SK-N-SH (cell line): ENCODE measurements around the gene ERMN. TPM values are rescaled to one million over a fixed set of nuclear protein-coding genes. Genes with fewer than 3 reads are reported as not detected.

Experiments used
- CTCF ChIA-PET: fragments of 300-600, 350-600 bp; formaldehyde crosslinking; extraction: SDS; loops from one replicate; lab custom pipeline; 2021; lab: Yijun Ruan, JAX
- POLR2A ChIA-PET: fragments of 350-600 bp; sonication (Branson Sonifier 250); formaldehyde crosslinking; extraction: SDS; loops from one replicate; lab custom pipeline; 2020; ENCODE audit warnings: antibody characterized with exemption, inconsistent platforms; lab: Yijun Ruan, JAX
- DNase-seq: peaks from one replicate; pipeline ENCODE4 v3.0.0; 2012
- H2AFZ ChIP-seq: fragments of 200-600 bp; sonication (generic); 2 replicates; pipeline ENCODE4 v1.8.1; 2016; ENCODE audit warnings: antibody characterized with exemption, mild to moderate bottlenecking, low read depth
- H3F3A ChIP-seq: fragments of 200-600 bp; sonication (generic); replicated peaks from 2 replicates; pipeline ENCODE3; 2016; ENCODE audit warnings: antibody characterized with exemption, mild to moderate bottlenecking; ENCODE audit not compliant: insufficient read depth
- H3K27ac ChIP-seq, 2 experiments: fragments of 200-500 bp in 1 of 2; fragments of 200-600 bp in 1 of 2; sonication (Bioruptor generic) in 1 of 2; sonication (generic), shearing (Covaris generic) in 1 of 2; 2 replicates each; pipeline versions ENCODE4 v1.5.1 to v1.6.1; 2014 to 2016; ENCODE audit warnings: low read depth in 2 of 2, inconsistent platforms in 1 of 2, low read length in 1 of 2, mild to moderate bottlenecking in 1 of 2, mixed read lengths in 1 of 2
- H3K27me3 ChIP-seq: fragments of 200-600 bp; sonication (generic), shearing (Covaris generic); 2 replicates; pipeline ENCODE4 v1.6.1; 2016; ENCODE audit warnings: mixed run types; ENCODE audit not compliant: insufficient read depth
- H3K36me3 ChIP-seq, 2 experiments: fragments of 200-500 bp in 1 of 2; fragments of 200-600 bp in 1 of 2; sonication (Bioruptor generic) in 1 of 2; sonication (generic) in 1 of 2; replicated peaks in 1 of 2; 2 replicates each; pipeline versions ENCODE3 to v1.5.1; 2014 to 2016; ENCODE audit warnings: low read length in 1 of 2, mild to moderate bottlenecking in 1 of 2; ENCODE audit not compliant: insufficient read depth in 2 of 2, control insufficient read depth in 1 of 2
- H3K4me1 ChIP-seq, 2 experiments: fragments of 200-500 bp in 1 of 2; fragments of 200-600 bp in 1 of 2; sonication (Bioruptor generic) in 1 of 2; sonication (generic), shearing (Covaris generic) in 1 of 2; 2 replicates each; pipeline versions ENCODE4 v1.5.1 to v1.6.1; 2014 to 2016; ENCODE audit warnings: low read depth in 1 of 2, low read length in 1 of 2, mixed run types in 1 of 2; ENCODE audit not compliant: insufficient read depth in 2 of 2, control insufficient read depth in 1 of 2
- H3K4me2 ChIP-seq: fragments of 200-600 bp; sonication (generic), shearing (Covaris generic); 2 replicates; pipeline ENCODE4 v1.6.1; 2017; ENCODE audit warnings: mixed run types
- H3K4me3 ChIP-seq, 2 experiments: fragments of 200-500 bp in 1 of 2; fragments of 200-600 bp in 1 of 2; sonication (Bioruptor generic) in 1 of 2; sonication (generic), shearing (Covaris generic) in 1 of 2; 2 replicates each; pipeline versions ENCODE4 v1.5.1 to v1.8.1; 2014 to 2016; ENCODE audit warnings: low read depth in 2 of 2, inconsistent platforms in 1 of 2, low read length in 1 of 2, mild to moderate bottlenecking in 1 of 2, mixed read lengths in 1 of 2, moderate library complexity in 1 of 2
- H3K79me2 ChIP-seq: fragments of 200-600 bp; sonication (generic); 2 replicates; pipeline ENCODE4 v1.8.1; 2017; ENCODE audit warnings: mild to moderate bottlenecking; ENCODE audit not compliant: insufficient read depth
- H3K9ac ChIP-seq: fragments of 200-600 bp; sonication (generic); 2 replicates; pipeline ENCODE4 v1.6.1; 2017; ENCODE audit warnings: mixed run types
- H3K9me2 ChIP-seq: fragments of 200-600 bp; sonication (generic); 2 replicates; pipeline ENCODE4 v1.6.1; 2017; ENCODE audit warnings: mixed run types
- H3K9me3 ChIP-seq: fragments of 200-600 bp; sonication (generic); 2 replicates; pipeline ENCODE4 v1.6.1; 2017; ENCODE audit warnings: mixed run types, mild to moderate bottlenecking, moderate library complexity
- H4K20me1 ChIP-seq: fragments of 200-600 bp; sonication (generic); 2 replicates; pipeline ENCODE4 v1.6.1; 2017; ENCODE audit warnings: mild to moderate bottlenecking, mixed run types; ENCODE audit not compliant: insufficient read depth
- CHD2 ChIP-seq: fragments of 150-350 bp; IDR thresholded peaks from 2 replicates; pipeline ENCODE4 v1.6.1; 2018; ENCODE audit warnings: low read length; ENCODE audit not compliant: partially characterized antibody
- ELF1 ChIP-seq: IDR thresholded peaks from 2 replicates; pipeline ENCODE4 v1.4.0; 2012
- GABPA ChIP-seq: IDR thresholded peaks from 2 replicates; pipeline ENCODE4 v1.4.0; 2012; ENCODE audit warnings: low read depth, mild to moderate bottlenecking
- GATA2 ChIP-seq: sonication (generic); formaldehyde crosslinking; IDR thresholded peaks from 2 replicates; pipeline ENCODE4 v1.5.0; 2020; ENCODE audit warnings: mild to moderate bottlenecking, missing genetic modification reagents
- MEF2A ChIP-seq: IDR thresholded peaks from 2 replicates; pipeline ENCODE4 v1.4.0; 2012; ENCODE audit warnings: low read depth, borderline replicate concordance
- MXI1 ChIP-seq: IDR thresholded peaks from 2 replicates; pipeline ENCODE4 v1.6.1; 2012; ENCODE audit warnings: mild to moderate bottlenecking, low read depth, low read length, improper control_type of control experiment
- NFIC ChIP-seq: IDR thresholded peaks from 2 replicates; pipeline ENCODE4 v1.4.0; 2012; ENCODE audit warnings: borderline replicate concordance
- NRF1 ChIP-seq: IDR thresholded peaks from 2 replicates; pipeline ENCODE4 v1.6.1; 2012; ENCODE audit warnings: low read depth, mild to moderate bottlenecking, low read length
- POLR2AphosphoS5 ChIP-seq: IDR thresholded peaks from 2 replicates; pipeline ENCODE4 v1.6.1; 2012; ENCODE audit warnings: low read depth, low read length
- RAD21 ChIP-seq: IDR thresholded peaks from 2 replicates; pipeline ENCODE4 v1.6.1; 2012; ENCODE audit warnings: mild to moderate bottlenecking, low read length
- RXRA ChIP-seq: IDR thresholded peaks from 2 replicates; pipeline ENCODE4 v1.4.0; 2012; ENCODE audit warnings: low read depth, mild to moderate bottlenecking, borderline replicate concordance
- SIN3A ChIP-seq: IDR thresholded peaks from 2 replicates; pipeline ENCODE4 v1.6.1; 2012; ENCODE audit warnings: low read depth, mild to moderate bottlenecking, low read length, moderate library complexity, borderline replicate concordance
- TAF1 ChIP-seq: IDR thresholded peaks from 2 replicates; pipeline ENCODE4 v1.6.1; 2012; ENCODE audit warnings: low read depth, mild to moderate bottlenecking, low read length, moderate library complexity, borderline replicate concordance
- TCF12 ChIP-seq: IDR thresholded peaks from 2 replicates; pipeline ENCODE4 v1.4.0; 2012
- TEAD4 ChIP-seq: IDR thresholded peaks from 2 replicates; pipeline ENCODE4 v1.4.0; 2012; ENCODE audit warnings: mild to moderate bottlenecking, borderline replicate concordance; ENCODE audit not compliant: insufficient read depth
- YY1 ChIP-seq: IDR thresholded peaks from 2 replicates; pipeline ENCODE4 v1.4.0; 2012; ENCODE audit warnings: low read depth, mild to moderate bottlenecking
- WGBS: methylation state at CpG from one replicate; pipeline ENCODE4 v1.1.6; 2017; ENCODE audit warnings: low lambda C conversion rate; 5-methylcytosine and 5-hydroxymethylcytosine counted together
- polyA plus RNA-seq, 3 experiments: library from polyadenylated mRNA; depleted of rRNA; stranded (reverse); fragments of >200 nt; gene quantifications; 2 replicates each; pipeline ENCODE4 v1.2.3, GENCODE V29; 2012
- TF ChIP-seq, protein P1 (sequence below): IDR thresholded peaks from 2 replicates; pipeline ENCODE4; 2012
- TF ChIP-seq, protein P2 (sequence below): fragments of 150-350 bp; IDR thresholded peaks from 2 replicates; pipeline ENCODE4 v1.6.1; 2016; ENCODE audit warnings: mild to moderate bottlenecking, low read depth, low read length
- TF ChIP-seq, protein P3 (sequence below): IDR thresholded peaks from 2 replicates; pipeline ENCODE4 v1.4.0; 2012; ENCODE audit warnings: low read depth
- TF ChIP-seq, protein P4 (sequence below): fragments of 150-350 bp; IDR thresholded peaks from 2 replicates; pipeline ENCODE4 v1.6.1; 2017; ENCODE audit warnings: antibody characterized with exemption, low read length, low read depth, borderline replicate concordance
- TF ChIP-seq, protein P5 (sequence below): IDR thresholded peaks from 2 replicates; pipeline ENCODE4 v1.4.0; 2012; ENCODE audit warnings: low read depth, borderline replicate concordance

ERMN gene
- polyA plus RNA-seq, 1 of the 3 experiments (the other 2 are of a cell fraction) = not detected

DNA sequence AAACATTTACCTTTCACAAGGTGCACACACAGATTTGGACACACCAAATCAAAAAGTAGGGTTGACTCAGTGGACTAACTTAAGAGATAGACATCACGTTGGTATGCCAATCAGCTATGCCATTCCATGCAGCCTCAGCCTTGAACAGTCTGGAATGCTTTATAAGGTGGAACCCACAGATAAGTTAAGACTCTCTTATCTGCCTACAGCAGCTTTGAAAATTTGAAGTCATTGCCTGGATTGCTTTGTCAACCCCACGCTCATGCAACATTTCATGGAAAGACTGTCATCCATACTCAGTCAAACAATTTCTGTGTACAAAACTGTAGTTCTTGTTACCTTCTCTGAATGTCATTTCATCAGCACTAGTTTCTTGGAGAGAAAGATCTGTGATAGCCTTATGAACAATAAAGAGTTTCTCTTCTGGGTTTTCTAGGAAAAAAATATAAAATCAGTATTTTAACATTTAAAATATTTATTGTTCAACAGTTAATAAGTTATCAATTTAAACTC, 1.2 kb downstream of the ERMN start:
- H3K36me3 ChIP-seq = no peaks in the 10 kb centered on the region
- no peak for TF ChIP-seq SIN3A
- TF ChIP-seq TCF12 = no peak
- TF ChIP-seq NFIC = no peak
- TF ChIP-seq TAF1 = no peak
- TF ChIP-seq, protein P1, sequence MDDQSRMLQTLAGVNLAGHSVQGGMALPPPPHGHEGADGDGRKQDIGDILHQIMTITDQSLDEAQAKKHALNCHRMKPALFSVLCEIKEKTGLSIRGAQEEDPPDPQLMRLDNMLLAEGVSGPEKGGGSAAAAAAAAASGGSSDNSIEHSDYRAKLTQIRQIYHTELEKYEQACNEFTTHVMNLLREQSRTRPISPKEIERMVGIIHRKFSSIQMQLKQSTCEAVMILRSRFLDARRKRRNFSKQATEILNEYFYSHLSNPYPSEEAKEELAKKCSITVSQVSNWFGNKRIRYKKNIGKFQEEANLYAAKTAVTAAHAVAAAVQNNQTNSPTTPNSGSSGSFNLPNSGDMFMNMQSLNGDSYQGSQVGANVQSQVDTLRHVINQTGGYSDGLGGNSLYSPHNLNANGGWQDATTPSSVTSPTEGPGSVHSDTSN = no peak
- TF ChIP-seq, protein P2, sequence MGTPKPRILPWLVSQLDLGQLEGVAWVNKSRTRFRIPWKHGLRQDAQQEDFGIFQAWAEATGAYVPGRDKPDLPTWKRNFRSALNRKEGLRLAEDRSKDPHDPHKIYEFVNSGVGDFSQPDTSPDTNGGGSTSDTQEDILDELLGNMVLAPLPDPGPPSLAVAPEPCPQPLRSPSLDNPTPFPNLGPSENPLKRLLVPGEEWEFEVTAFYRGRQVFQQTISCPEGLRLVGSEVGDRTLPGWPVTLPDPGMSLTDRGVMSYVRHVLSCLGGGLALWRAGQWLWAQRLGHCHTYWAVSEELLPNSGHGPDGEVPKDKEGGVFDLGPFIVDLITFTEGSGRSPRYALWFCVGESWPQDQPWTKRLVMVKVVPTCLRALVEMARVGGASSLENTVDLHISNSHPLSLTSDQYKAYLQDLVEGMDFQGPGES = no peak
- TF ChIP-seq RAD21 = no peak
- TF ChIP-seq ELF1 = no peak
- TF ChIP-seq, protein P3, sequence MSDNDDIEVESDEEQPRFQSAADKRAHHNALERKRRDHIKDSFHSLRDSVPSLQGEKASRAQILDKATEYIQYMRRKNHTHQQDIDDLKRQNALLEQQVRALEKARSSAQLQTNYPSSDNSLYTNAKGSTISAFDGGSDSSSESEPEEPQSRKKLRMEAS = no peak
- no peak for TF ChIP-seq RXRA
- TF ChIP-seq MXI1 = no peak
- no peak for TF ChIP-seq GABPA
- TF ChIP-seq YY1 = no peak
- no peak for TF ChIP-seq GATA2
- peaks cover 25% of the 10 kb centered on the region; the same call in 1 of the 2 replicates for H3K27me3 ChIP-seq
- no peak overlapping the region for H2AFZ ChIP-seq
- no peak overlapping the region for H3K4me2 ChIP-seq
- CTCF ChIA-PET = interaction anchor here (0.8 to 5.6 kb wide), 2 partner anchors 20 to 22 kb away, joined by 3 to 35 read pairs; no protein-coding TSS in a partner anchor
- no peak for DNase-seq
- no peaks in the 10 kb centered on the region for H3K9me3 ChIP-seq
- no peaks in the 10 kb centered on the region for H4K20me1 ChIP-seq
- H3K4me3 ChIP-seq = no peak overlapping the region
- H3F3A ChIP-seq = no peaks in the 10 kb centered on the region
- POLR2A ChIA-PET = no interaction called here
- WGBS = 10% methylated on average over 2 of the region's 2 CpGs
- no peak overlapping the region for H3K9ac ChIP-seq
- H3K27ac ChIP-seq = no peak overlapping the region
- no peaks in the 10 kb centered on the region for H3K9me2 ChIP-seq
- H3K4me1 ChIP-seq = no peaks in the 10 kb centered on the region
- H3K79me2 ChIP-seq = no peaks in the 10 kb centered on the region

DNA sequence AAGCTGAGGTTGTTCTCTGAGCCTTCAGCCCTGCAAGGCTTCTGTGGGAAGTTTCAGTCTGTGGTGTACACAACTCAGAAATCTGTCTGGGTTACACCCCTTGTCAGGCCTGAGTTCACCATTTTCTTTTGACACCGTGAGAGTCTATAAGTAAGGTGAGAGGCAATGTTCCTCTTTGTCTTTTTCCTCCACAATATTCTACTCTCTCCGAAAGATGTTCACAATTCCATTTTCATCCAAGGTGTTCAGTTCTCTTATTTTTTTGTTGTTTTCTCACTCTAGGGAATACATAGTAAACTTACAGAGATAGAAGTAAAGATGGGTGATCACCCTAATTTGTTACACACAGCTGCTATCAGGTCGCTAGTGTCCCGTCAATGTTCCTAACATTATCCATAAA, 3.2 kb downstream of the ERMN start:
- Histone ChIP-seq H3K9me2 (no peaks in the 10 kb centered on the region), H2AFZ (no peak overlapping the region), H3K79me2 (no peaks in the 10 kb centered on the region), H3K36me3 (no peaks in the 10 kb centered on the region), H3K4me2 (no peak overlapping the region), H3K27ac (no peak overlapping the region), H3K4me1 (no peaks in the 10 kb centered on the region), H3K4me3 (no peak overlapping the region), H3K9me3 (peaks cover 4% of the 10 kb centered on the region; the same call in 1 of the 2 replicates), H3F3A (no peaks in the 10 kb centered on the region), H3K9ac (no peak overlapping the region), H4K20me1 (no peaks in the 10 kb centered on the region), H3K27me3 (peaks cover 25% of the 10 kb centered on the region; the same call in 1 of the 2 replicates)
- WGBS = 12% methylated on average over 4 of the region's 4 CpGs
- CTCF ChIA-PET = interaction anchor here (5.6 to 9.1 kb wide), 2 partner anchors 14 to 20 kb away, joined by 35 to 49 read pairs; no protein-coding TSS in a partner anchor
- TF ChIP-seq TEAD4 = no peak
- no peak for TF ChIP-seq CHD2
- TF ChIP-seq MEF2A = no peak
- TF ChIP-seq YY1 = no peak
- TF ChIP-seq, protein P1 = no peak
- TF ChIP-seq, protein P4, sequence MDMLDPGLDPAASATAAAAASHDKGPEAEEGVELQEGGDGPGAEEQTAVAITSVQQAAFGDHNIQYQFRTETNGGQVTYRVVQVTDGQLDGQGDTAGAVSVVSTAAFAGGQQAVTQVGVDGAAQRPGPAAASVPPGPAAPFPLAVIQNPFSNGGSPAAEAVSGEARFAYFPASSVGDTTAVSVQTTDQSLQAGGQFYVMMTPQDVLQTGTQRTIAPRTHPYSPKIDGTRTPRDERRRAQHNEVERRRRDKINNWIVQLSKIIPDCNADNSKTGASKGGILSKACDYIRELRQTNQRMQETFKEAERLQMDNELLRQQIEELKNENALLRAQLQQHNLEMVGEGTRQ = no peak
- TF ChIP-seq NRF1 = no peak
- TF ChIP-seq, protein P5, sequence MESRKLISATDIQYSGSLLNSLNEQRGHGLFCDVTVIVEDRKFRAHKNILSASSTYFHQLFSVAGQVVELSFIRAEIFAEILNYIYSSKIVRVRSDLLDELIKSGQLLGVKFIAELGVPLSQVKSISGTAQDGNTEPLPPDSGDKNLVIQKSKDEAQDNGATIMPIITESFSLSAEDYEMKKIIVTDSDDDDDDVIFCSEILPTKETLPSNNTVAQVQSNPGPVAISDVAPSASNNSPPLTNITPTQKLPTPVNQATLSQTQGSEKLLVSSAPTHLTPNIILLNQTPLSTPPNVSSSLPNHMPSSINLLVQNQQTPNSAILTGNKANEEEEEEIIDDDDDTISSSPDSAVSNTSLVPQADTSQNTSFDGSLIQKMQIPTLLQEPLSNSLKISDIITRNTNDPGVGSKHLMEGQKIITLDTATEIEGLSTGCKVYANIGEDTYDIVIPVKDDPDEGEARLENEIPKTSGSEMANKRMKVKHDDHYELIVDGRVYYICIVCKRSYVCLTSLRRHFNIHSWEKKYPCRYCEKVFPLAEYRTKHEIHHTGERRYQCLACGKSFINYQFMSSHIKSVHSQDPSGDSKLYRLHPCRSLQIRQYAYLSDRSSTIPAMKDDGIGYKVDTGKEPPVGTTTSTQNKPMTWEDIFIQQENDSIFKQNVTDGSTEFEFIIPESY = no peak
- TF ChIP-seq POLR2AphosphoS5 = no peak
- DNase-seq = no peak
- POLR2A ChIA-PET = no interaction called here
